ENCODE results near the gene TPR. TPM values are rescaled to one million over a fixed set of nuclear protein-coding genes. Genes with fewer than 3 reads are reported as not detected.

TPR gene
- total and polyA plus RNA-seq, 2 of the 8 experiments (the other 6 are each of a cell fraction or from before 2014, with no cell fraction given), result 57.1 to 102 TPM

- H3K27me3 ChIP-seq (replicated peaks in 1 of 4; ENCODE audit: control insufficient read depth in 3 of 4, extremely low read depth in 1 of 4, insufficient read depth in 3 of 4, low read length in 3 of 4), result no peaks in the 10 kb centered on the region
- CTCF ChIA-PET (ENCODE audit: partially characterized antibody), result interaction anchor here (0.6 to 12.9 kb wide), 3 partner anchors 8 to 358 kb away, joined by 3 to 134 read pairs (median 60); no protein-coding TSS in a partner anchor
- no peak for TF ChIP-seq PHF8 (conservative IDR thresholded peaks at IDR 0.05; ENCODE audit: low read depth, low read length)
- no peak for TF ChIP-seq RNF2 (IDR thresholded peaks at IDR 0.05; ENCODE audit: borderline replicate concordance, low read depth, low read length, missing control alignments, poor library complexity, severe bottlenecking)
- TF ChIP-seq ASH2L (IDR thresholded peaks at IDR 0.05; ENCODE audit: low read length), result no peak
- no peak for TF ChIP-seq GABPA (IDR thresholded peaks at IDR 0.05; ENCODE audit: borderline replicate concordance, insufficient read depth, low read length)
Measured at GRCh38 chr1:186327331-186327730, 47.7 kb downstream of the TPR start.

More at GRCh38 chr1:186327331-186327730, 47.7 kb downstream of the TPR start:
- no peak overlapping the region for H4K91ac ChIP-seq (replicated peaks; ENCODE audit: insufficient read length, low read length)
- WGBS, 2 experiments (ENCODE audit: extremely low coverage in 1 of 2, insufficient coverage in 1 of 2, insufficient read length in 1 of 2, insufficient replicate concordance in 2 of 2, low coverage in 1 of 2, low lambda C conversion rate in 2 of 2, missing lambda C conversion rate in 1 of 2), result 82% methylated on average over 1 of the region's 1 CpG; no CpG with 5 or more reads in 1 of the 2 experiments
- no peak overlapping the region for H2BK120ac ChIP-seq (replicated peaks; ENCODE audit: low read depth, low read length)
- no peak overlapping the region for H3K9ac ChIP-seq (replicated peaks in 1 of 4; ENCODE audit: extremely low read depth in 1 of 4, low read depth in 3 of 4, low read length in 3 of 4)
- H2BK12ac ChIP-seq (ENCODE audit: low read depth, low read length), result no peak overlapping the region
- no peak overlapping the region for H3K23ac ChIP-seq (ENCODE audit: insufficient read length)
- peaks cover 9 to 83% (median 53%) of the 10 kb centered on the region in 4 experiments for H3K36me3 ChIP-seq (ENCODE audit: control insufficient read depth in 2 of 4, insufficient read depth in 4 of 4, low read length in 3 of 4)
- H3K4ac ChIP-seq (replicated peaks; ENCODE audit: insufficient read length, low read depth, low read length), result no peak overlapping the region
- H3K4me3 ChIP-seq (ENCODE audit: extremely low read depth in 1 of 4, insufficient read depth in 2 of 4, low read depth in 3 of 4, low read length in 4 of 4), result no peak overlapping the region
- FAIRE-seq (no peak), DNase-seq (ENCODE audit: low read depth in 1 of 2, low spot score in 2 of 2) (no peak)
- H4K5ac ChIP-seq (ENCODE audit: insufficient read length, low read depth, low read length), result no peak overlapping the region
- peaks cover 0 to 2% of the 10 kb centered on the region in 2 experiments for H4K20me1 ChIP-seq (replicated peaks in 1 of 2; ENCODE audit: control insufficient read depth in 1 of 2, insufficient read depth in 2 of 2, low read length in 2 of 2)
- H2BK15ac ChIP-seq (ENCODE audit: low read length), result no peak overlapping the region
- POLR2A ChIA-PET (ENCODE audit: partially characterized antibody), result interaction anchor here (1.2 kb wide), 1 partner anchor 48 kb away, joined by 4 read pairs; the partner anchor contains the start of gene TPR
- H3K4me2 ChIP-seq (ENCODE audit: insufficient read depth in 1 of 2, low read depth in 2 of 2, low read length in 2 of 2), result no peak overlapping the region
- H3K79me2 ChIP-seq (ENCODE audit: control insufficient read depth in 1 of 2, insufficient read depth in 2 of 2, low read length in 2 of 2), result no peaks in the 10 kb centered on the region
- no peak overlapping the region for H2AFZ ChIP-seq (ENCODE audit: low read length)
- H3K79me1 ChIP-seq (ENCODE audit: low read depth, low read length), result no peaks in the 10 kb centered on the region
- H3K27ac ChIP-seq (ENCODE audit: low read depth, low read length), result no peak overlapping the region
- no peaks in the 10 kb centered on the region for H3K4me1 ChIP-seq (replicated peaks in 1 of 4; ENCODE audit: control insufficient read depth in 3 of 4, insufficient read depth in 4 of 4, low read length in 3 of 4)
- H2BK5ac ChIP-seq (ENCODE audit: low read depth, low read length), result no peak overlapping the region
- H3K23me2 ChIP-seq (ENCODE audit: low read depth, low read length), result no peaks in the 10 kb centered on the region
- H3K9me3 ChIP-seq (ENCODE audit: insufficient read depth in 2 of 2, low read depth in 1 of 2, low read length in 1 of 2), result no peaks in the 10 kb centered on the region
- no peak overlapping the region for H4K8ac ChIP-seq (ENCODE audit: extremely low read depth, insufficient read depth, low read length)
- no peak overlapping the region for H3K56ac ChIP-seq (replicated peaks; ENCODE audit: insufficient read length, low read depth, low read length)
- no peak overlapping the region for H3K14ac ChIP-seq (ENCODE audit: insufficient read length)
- H2AK5ac ChIP-seq (ENCODE audit: low read depth, low read length), result no peak overlapping the region
- no peak overlapping the region for H3K18ac ChIP-seq (ENCODE audit: extremely low read depth, low read length)
- no peak overlapping the region for H2BK20ac ChIP-seq (ENCODE audit: low read length)
